ENCODE results near the gene TCEA2. TPM values are rescaled to one million over a fixed set of nuclear protein-coding genes. Genes with fewer than 3 reads are reported as not detected.
A peak's percentile ranks its signal among the peaks of the same experiment; 100 is the strongest.

Gene TCEA2
- total and polyA plus RNA-seq, 2 of the 13 experiments (the other 11 are each of a cell fraction or from before 2014, with no cell fraction given), result 28.1 to 33.7 TPM

DNA sequence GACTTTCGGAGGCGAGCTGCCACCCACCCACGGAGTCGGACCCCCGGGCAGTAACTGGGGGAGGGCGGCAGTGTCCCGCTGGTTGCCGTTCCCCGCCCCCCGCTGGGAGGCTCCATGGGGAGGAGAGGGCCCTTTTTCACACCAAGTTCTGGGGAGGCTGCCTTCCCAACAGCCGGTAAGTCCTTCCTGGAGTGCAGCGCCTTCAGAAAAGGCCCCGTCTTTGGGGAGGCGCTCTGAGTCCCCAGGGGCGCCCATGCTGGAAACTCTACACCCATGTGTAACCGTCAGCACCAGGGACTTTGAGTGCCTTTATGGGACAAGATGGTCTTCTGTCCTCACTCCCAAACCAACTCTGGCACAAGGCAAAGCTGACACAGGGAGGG lies 13.1 kb upstream of the TCEA2 start (continued):
- TF ChIP-seq NONO (IDR thresholded peaks at IDR 0.05) (no peak), NONO (CRISPR knock-in tag; conservative IDR thresholded peaks at IDR 0.05) (peak; percentile 53), CHCHD3 (CRISPR knock-in tag; IDR thresholded peaks at IDR 0.05) (0 out of 2 replicates have a peak, but pooled peaks have one; percentile 66), MTF2 (CRISPR knock-in tag; IDR thresholded peaks at IDR 0.05; ENCODE audit: borderline replicate concordance) (peak; percentile 80; the same call in 1 of the 2 replicates), HDAC2 (CRISPR knock-in tag; IDR thresholded peaks at IDR 0.05) (peak; percentile 24; the same call in 1 of the 2 replicates), GATA4 (IDR thresholded peaks at IDR 0.05; ENCODE audit: borderline replicate concordance, low read depth) (0 out of 2 replicates have a peak, but pooled peaks have one; percentile 4), FOXA1 (IDR thresholded peaks at IDR 0.05) (no peak), FOXA1 (CRISPR knock-in tag; IDR thresholded peaks at IDR 0.05) (no peak), TRIM24 (CRISPR knock-in tag; IDR thresholded peaks at IDR 0.05) (0 out of 2 replicates have a peak, but pooled peaks have one; percentile 29), ZNF776 (CRISPR knock-in tag; IDR thresholded peaks at IDR 0.05) (0 out of 2 replicates have a peak, but pooled peaks have one; percentile 69), ZFP37 (CRISPR knock-in tag; IDR thresholded peaks at IDR 0.05; ENCODE audit: borderline replicate concordance) (no peak), ZSCAN25 (CRISPR knock-in tag; IDR thresholded peaks at IDR 0.05) (peak; percentile 12), ZNF34 (CRISPR knock-in tag; IDR thresholded peaks at IDR 0.05; ENCODE audit: borderline replicate concordance) (peak; percentile 77; the same call in 1 of the 2 replicates), KLF6 (CRISPR knock-in tag; IDR thresholded peaks at IDR 0.05) (peak; percentile 21; the same call in 1 of the 2 replicates), HES4 (CRISPR knock-in tag; IDR thresholded peaks at IDR 0.05; ENCODE audit: borderline replicate concordance) (peak; percentile 70), ZNF333 (CRISPR knock-in tag; IDR thresholded peaks at IDR 0.05; ENCODE audit: borderline replicate concordance) (0 out of 2 replicates have a peak, but pooled peaks have one; percentile 36), TCF12 (IDR thresholded peaks at IDR 0.05) (no peak), TCF12 (CRISPR knock-in tag; IDR thresholded peaks at IDR 0.05) (peak; percentile 48; the same call in 1 of the 2 replicates)
- TF ChIP-seq, protein P1, sequence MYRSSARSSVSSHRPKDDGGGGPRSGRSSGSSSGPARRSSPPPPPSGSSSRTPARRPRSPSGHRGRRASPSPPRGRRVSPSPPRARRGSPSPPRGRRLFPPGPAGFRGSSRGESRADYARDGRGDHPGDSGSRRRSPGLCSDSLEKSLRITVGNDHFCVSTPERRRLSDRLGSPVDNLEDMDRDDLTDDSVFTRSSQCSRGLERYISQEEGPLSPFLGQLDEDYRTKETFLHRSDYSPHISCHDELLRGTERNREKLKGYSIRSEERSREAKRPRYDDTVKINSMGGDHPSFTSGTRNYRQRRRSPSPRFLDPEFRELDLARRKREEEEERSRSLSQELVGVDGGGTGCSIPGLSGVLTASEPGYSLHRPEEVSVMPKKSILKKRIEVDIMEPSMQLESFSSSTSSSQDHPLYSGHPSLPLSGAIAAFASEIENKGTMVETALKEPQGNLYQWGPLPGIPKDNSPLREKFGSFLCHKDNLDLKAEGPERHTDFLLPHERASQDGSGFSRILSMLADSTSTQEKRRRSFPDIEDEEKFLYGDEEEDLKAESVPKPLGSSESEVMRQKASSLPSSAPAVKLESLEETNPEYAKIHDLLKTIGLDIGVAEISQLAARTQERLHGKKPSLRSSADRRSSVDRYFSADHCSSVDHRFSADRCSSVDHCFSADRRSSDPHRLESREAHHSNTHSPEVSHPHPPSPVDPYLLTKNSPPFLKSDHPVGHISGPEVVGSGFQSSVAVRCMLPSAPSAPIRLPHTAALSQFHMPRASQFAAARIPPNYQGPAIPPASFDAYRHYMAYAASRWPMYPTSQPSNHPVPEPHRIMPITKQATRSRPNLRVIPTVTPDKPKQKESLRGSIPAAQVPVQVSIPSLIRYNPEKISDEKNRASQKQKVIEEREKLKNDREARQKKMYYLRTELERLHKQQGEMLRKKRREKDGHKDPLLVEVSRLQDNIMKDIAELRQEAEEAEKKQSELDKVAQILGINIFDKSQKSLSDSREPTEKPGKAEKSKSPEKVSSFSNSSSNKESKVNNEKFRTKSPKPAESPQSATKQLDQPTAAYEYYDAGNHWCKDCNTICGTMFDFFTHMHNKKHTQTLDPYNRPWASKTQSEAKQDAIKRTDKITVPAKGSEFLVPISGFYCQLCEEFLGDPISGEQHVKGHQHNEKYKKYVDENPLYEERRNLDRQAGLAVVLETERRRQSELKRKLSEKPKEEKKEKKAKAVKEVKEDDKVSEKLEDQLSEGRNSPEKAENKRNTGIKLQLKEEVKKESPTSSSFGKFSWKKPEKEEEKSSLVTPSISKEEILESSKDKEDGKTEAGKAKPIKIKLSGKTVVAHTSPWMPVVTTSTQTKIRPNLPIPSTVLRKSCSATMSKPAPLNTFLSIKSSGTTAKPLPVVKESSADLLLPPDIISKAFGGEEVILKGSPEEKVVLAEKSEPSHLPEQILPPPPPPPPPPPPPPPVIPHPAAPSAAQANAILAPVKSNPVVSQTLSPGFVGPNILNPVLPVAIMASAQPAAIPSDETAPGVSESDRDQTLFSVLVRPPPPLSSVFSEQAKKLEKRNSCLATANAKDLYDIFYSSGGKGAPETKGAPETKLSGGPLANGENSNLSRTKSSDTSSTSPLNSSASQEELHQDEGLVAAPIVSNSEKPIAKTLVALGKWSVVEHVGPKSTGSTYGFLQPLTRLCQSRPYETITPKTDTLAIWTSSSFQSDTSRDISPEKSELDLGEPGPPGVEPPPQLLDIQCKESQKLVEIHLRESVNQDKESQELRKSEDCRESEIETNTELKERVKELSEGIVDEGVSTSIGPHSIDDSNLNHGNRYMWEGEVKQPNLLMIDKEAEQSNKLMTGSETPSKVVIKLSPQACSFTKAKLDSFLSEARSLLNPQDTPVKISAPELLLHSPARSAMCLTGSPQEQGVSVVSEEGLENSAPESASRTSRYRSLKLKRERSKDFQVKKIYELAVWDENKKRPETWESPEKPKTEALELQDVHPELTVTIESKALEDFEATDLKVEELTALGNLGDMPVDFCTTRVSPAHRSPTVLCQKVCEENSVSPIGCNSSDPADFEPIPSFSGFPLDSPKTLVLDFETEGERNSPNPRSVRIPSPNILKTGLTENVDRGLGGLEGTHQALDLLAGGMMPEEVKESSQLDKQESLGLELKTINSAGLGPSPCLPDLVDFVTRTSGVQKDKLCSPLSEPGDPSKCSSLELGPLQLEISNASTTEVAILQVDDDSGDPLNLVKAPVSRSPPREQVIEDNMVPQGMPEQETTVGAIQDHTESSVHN (CRISPR knock-in tag; IDR thresholded peaks at IDR 0.05), result peak; percentile 90; the same call in 1 of the 2 replicates
- TF ChIP-seq, protein P2, sequence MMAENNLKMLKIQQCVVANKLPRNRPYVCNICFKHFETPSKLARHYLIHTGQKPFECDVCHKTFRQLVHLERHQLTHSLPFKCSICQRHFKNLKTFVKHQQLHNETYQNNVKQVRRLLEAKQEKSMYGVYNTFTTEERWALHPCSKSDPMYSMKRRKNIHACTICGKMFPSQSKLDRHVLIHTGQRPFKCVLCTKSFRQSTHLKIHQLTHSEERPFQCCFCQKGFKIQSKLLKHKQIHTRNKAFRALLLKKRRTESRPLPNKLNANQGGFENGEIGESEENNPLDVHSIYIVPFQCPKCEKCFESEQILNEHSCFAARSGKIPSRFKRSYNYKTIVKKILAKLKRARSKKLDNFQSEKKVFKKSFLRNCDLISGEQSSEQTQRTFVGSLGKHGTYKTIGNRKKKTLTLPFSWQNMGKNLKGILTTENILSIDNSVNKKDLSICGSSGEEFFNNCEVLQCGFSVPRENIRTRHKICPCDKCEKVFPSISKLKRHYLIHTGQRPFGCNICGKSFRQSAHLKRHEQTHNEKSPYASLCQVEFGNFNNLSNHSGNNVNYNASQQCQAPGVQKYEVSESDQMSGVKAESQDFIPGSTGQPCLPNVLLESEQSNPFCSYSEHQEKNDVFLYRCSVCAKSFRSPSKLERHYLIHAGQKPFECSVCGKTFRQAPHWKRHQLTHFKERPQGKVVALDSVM (CRISPR knock-in tag; IDR thresholded peaks at IDR 0.05), result peak; percentile 82
